H7 (cell line): Measurements from ENCODE around the gene WNT7B. TPM values are rescaled to one million over a fixed set of nuclear protein-coding genes. Genes with fewer than 3 reads are reported as not detected.

Experiments
- DNase-seq: peaks from one replicate; pipeline ENCODE4 v3.0.0; 2012
- H3K27me3 ChIP-seq: 2 replicates; pipeline ENCODE4 v1.6.0; 2011; ENCODE audit warnings: mild to moderate bottlenecking, low read length; ENCODE audit not compliant: control insufficient read depth, insufficient read depth
- H3K36me3 ChIP-seq: replicated peaks from 2 replicates; pipeline ENCODE4 v1.5.1; 2011; ENCODE audit warnings: low read length; ENCODE audit not compliant: control insufficient read depth, insufficient read depth
- H3K4me3 ChIP-seq: 2 replicates; pipeline ENCODE4 v1.5.1; 2011; ENCODE audit warnings: low read depth, mild to moderate bottlenecking, control low read depth, low read length, moderate library complexity; ENCODE audit not compliant: insufficient read depth
- total RNA-seq: library from RNA; depleted of rRNA; stranded (reverse); fragments of >200 nt; shearing (Covaris generic); gene quantifications from 2 replicates; pipeline ENCODE4 v1.2.3, GENCODE V29; 2014; rRNA removed

Gene WNT7B
- total RNA-seq: 0.10 TPM in 1 of 2 replicates, not detected in the other

DNA sequence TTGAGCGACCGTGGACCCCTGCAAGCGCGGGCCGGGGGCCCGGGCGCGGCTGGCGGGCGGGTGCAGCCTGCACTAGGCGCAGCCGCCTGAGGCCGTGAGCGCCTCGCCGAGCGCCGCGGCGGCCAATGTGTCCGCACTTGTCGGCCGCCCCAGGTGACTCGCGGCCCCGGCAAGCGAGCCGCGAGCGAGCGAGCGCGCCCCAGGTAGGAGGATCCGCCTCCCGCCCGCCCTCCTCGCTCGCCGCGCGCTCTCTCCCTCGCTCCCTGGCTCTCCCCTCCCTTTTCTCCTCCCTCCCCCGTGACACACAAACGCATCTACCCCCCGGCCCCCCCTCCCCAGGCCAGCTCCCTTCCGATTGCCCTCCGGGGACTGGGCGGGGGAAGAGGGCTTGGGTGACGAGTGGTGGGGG is at the start of gene WNT7B:
WNT7B (minus strand) TSS at position 160 of the 409 bp plus-strand sequence. CDS start 408 bp downstream, outside the sequence.
- DNase-seq: peak; percentile 85
- Histone ChIP-seq H3K36me3 (no peaks in the 10 kb centered on the region), H3K4me3 (peak within 1 kb of the TSS; percentile 33), H3K27me3 (peaks cover 64% of the 10 kb centered on the region)

GRCh38 chr22:46025973-46026898 is 49.3 kb upstream of the WNT7B start:
- Histone ChIP-seq H3K27me3 (peaks cover 32% of the 10 kb centered on the region), H3K36me3 (no peaks in the 10 kb centered on the region), H3K4me3 (no peak overlapping the region)
- peak; percentile 27 for DNase-seq

- Histone ChIP-seq H3K4me3 (no peak overlapping the region), H3K27me3 (peaks cover 32% of the 10 kb centered on the region), H3K36me3 (no peaks in the 10 kb centered on the region)
- peak; percentile 23 for DNase-seq
Measured at GRCh38 chr22:46025225-46025972, 48.4 kb upstream of the WNT7B start.

- peaks cover 32% of the 10 kb centered on the region for H3K27me3 ChIP-seq
- DNase-seq: peak; percentile 22
- no peaks in the 10 kb centered on the region for H3K36me3 ChIP-seq
- H3K4me3 ChIP-seq: no peak overlapping the region
Measured at GRCh38 chr22:46024136-46024840, 47.3 kb upstream of the WNT7B start.

DNA sequence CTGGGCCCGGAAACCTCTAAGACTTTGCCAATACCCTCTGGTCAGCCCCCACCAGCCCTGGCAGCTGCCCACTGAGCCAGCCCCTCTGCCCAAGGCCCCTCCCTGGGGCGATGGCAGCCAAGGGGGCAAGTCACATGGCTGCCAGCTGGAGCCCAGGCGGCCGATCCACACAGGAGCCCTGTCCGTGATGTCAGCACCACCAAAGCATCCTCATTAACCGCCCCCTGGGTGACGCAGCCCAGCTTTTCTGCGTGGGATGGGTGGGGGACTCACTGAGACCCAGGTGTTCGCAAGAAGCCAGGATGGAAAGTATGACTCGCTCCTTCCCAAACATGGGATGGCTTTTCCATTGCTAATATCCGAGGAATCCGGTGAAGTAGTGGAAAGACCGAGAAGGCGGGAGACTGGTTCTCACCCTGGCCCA is 46.6 kb upstream of the WNT7B start:
- no peaks in the 10 kb centered on the region for H3K36me3 ChIP-seq
- H3K4me3 ChIP-seq: no peak overlapping the region
- DNase-seq: peak; percentile 36
- peaks cover 32% of the 10 kb centered on the region for H3K27me3 ChIP-seq

DNA sequence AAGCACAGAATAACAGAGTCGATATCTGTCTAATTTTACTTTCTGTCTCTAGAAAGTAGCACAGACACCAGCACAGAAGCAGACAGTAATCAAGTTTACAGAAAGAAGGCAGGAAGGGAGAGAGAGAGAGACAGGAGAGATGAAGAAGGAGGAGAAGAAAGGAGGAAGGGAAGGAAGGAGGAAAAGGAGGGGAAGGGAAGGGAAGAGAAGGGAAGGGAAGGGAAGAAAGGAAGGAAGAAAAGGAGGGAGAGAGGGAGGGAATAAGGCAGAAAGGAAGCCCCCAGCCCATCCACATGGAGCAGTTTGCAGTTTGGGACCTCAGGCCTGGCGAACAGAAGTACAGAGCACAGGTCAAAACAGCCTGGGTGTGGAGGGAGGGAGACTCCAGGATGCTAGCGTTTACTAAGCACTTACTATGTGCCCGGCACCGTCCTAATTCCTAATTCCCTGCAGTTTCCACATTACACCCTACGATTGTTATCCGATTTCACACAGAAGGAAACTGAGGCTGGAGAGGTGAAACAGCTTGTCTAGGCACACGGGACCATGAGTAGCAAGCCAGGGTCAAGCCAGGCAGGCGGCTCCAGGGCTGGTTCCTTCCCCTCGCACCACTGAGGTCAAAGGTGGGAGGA is 46.0 kb upstream of the WNT7B start:
- Histone ChIP-seq H3K27me3 (peaks cover 29% of the 10 kb centered on the region), H3K36me3 (no peaks in the 10 kb centered on the region), H3K4me3 (no peak overlapping the region)
- no peak for DNase-seq

DNA sequence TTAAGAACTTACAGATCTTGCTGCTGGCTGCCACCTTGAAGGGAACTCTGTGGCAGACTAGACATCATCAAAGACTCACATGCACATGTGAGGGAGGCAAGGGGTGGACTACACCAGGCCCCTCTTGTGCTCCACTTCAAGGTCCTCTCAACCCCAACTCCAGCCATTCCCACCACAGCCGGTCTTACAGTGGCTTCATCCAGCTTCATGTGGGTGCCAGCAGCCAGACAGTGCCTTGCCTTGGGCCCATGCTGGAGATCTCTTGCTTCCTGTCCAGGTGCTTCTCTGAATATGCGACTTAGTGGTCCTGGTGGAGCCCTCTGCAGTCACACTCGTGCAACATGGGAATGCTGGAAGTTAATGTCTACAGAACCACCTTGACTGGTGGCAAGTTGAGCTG is 44.6 kb upstream of the WNT7B start:
- Histone ChIP-seq H3K36me3 (no peaks in the 10 kb centered on the region), H3K27me3 (peaks cover 15% of the 10 kb centered on the region), H3K4me3 (no peak overlapping the region)
- DNase-seq: no peak

- DNase-seq: no peak
- H3K36me3 ChIP-seq: no peaks in the 10 kb centered on the region
- no peak overlapping the region for H3K4me3 ChIP-seq
- H3K27me3 ChIP-seq: peaks cover 2% of the 10 kb centered on the region; the same call in 1 of the 2 replicates
Measured at GRCh38 chr22:46019351-46019750, 42.4 kb upstream of the WNT7B start.

DNA sequence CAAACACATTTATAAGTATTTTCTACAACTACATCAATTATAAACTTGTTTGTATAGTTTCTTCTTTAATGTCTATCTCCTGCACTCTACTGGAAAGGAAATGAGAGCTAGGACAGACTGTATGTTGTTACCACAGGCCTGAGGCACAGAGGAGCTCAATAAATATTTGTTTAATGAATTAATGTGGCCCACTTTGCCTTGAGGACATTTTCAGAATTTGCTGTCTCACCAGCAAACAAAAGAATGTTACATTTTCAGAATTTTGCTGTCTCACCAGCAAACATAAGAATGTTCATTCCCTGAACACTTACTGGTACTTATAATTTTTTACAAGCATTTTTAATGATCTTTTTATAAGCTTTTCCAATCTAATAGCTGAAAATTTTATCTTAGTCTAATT is 41.9 kb upstream of the WNT7B start:
- peaks cover 2% of the 10 kb centered on the region; the same call in 1 of the 2 replicates for H3K27me3 ChIP-seq
- no peaks in the 10 kb centered on the region for H3K36me3 ChIP-seq
- H3K4me3 ChIP-seq: no peak overlapping the region
- no peak for DNase-seq

- no peak for DNase-seq
- H3K36me3 ChIP-seq: no peaks in the 10 kb centered on the region
- no peak overlapping the region for H3K4me3 ChIP-seq
- H3K27me3 ChIP-seq: no peaks in the 10 kb centered on the region
Measured at GRCh38 chr22:46017166-46017565, 40.2 kb upstream of the WNT7B start.

DNA sequence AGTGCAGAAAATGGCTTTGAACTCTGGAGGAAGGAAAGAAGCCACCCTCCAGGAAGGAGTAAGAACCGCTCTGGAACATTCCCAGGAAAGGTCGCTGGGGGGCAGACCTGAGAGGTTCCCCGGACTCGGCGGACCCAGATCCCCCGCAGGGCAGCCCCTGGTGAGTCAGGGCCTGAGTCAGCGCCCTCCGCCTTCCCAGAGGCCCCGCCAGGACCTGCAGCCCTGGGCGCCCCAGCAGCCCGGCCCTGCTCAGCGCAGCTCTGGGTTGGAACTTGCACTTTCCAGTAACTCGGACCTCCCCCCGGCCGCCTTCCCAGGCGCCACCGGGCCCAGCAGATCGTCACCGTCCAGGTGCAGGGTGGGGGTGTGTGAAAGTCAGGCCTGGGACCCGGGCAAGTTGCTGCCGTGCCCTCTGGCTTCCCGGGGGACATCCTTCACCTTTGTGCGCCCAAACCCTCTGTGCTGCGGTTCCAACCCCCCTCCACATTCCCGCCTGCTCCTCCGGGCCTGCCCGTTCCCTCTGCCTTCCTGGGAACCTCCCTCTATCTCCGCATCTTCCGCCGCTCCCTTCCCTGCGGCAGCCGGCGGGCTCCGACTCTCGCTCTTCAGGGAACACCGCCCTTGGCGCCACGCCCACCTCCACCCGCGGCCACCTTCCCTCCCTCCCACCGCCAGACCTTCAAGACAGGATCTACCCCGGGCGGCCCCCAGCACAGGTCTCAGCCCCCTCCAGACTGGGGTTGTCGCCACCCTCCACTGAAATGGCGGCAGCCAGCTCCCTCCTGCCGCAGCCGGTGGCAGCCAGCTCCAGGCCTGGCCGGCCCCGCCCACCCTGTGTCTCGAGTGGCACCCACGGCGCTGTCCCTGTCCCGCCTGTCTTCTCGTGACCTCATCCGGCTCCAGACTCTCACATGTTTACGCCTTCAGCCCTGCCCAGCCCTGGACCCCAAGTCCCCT is 36.8 kb upstream of the WNT7B start:
- peak overlapping the region; percentile 77 for H3K4me3 ChIP-seq
- no peaks in the 10 kb centered on the region for H3K27me3 ChIP-seq
- H3K36me3 ChIP-seq: no peaks in the 10 kb centered on the region
- peak; percentile 96 for DNase-seq

DNA sequence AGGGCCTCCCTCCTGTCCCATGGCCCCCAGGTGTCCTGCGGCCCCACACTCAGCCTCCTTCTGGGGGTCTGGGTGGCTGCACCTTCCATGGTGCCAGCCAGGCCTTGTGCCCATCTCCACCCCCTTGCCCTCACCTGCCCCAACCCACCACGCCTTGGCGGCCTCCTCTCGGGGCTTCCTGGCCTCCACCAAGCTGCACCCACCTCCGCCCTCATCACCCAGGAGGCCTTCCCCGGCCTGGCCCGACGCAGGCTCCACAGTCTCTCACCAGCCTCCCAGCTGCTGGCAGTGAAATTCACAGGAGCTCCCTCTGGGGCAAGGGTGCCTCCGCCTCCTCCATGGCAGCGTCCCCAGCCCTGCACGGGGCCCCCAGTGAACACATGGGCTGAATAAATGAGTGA is 35.9 kb upstream of the WNT7B start:
- Histone ChIP-seq H3K36me3 (no peaks in the 10 kb centered on the region), H3K27me3 (no peaks in the 10 kb centered on the region), H3K4me3 (no peak overlapping the region)
- peak; percentile 57 for DNase-seq

DNA sequence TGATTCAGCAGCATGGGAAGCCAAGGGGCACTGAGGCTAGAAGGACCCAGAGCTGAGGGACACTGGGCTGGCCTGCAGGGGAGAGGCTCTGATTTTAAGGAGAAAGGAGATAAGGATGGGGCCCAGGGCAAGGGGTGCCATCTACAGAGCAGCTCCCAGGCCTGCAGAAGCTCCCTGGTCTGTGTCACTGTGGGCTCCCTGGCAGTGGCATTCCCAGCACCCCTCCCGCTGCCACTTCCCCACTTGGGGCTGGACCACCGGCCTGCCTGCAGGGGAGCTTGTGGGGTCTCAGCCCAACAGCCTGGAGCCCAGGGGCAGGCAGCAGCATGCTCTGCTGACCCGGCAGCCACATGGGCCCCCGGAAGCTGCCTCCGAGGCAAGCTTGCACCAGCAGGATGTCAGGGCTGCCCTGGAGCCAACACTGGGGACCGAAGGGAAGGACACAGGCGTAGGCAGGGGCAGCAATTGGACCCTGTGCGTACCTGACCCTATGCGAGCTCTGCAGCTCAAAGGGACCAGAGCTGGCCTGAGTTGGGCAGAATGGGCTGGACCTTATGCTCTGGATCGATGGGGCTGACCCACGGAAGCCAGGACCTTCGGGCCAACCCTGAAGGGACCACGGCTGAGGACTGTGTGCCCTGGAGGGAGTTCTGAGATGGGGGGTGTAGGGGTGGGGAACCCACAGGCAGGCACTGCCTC is 35.4 kb upstream of the WNT7B start:
- peak; percentile 37 for DNase-seq
- no peak overlapping the region for H3K4me3 ChIP-seq
- no peaks in the 10 kb centered on the region for H3K27me3 ChIP-seq
- H3K36me3 ChIP-seq: no peaks in the 10 kb centered on the region
